ENCODE measurements around the gene ZBTB25. TPM values are rescaled to one million over a fixed set of nuclear protein-coding genes. Genes with fewer than 3 reads are reported as not detected.
A peak's percentile ranks its signal among the peaks of the same experiment; 100 is the strongest.

The ZBTB25 gene
- total and polyA plus RNA-seq, 8 donors = 2.3 to 10.1 (median 3.6) TPM

GRCh38 chr14:64516969-64517368 lies 13.3 kb upstream of the ZBTB25 start:
- intact Hi-C loops (cut with DNase I; ENCODE audit: low total_unique reads) = no loop called here
- WGBS, 5 donors = 68 to 82% (median 76%) methylated on average over 1 of the region's 1 CpG
- Histone ChIP-seq H3K4me1 (peaks cover 9 to 67% (median 41%) of the 10 kb centered on the region in 4 donors), H3K9me3 (no peaks in the 10 kb centered on the region), H3K4me3 (no peak overlapping the region), H3K36me3 (peaks cover 4 to 7% (median 6%) of the 10 kb centered on the region in 4 donors), H3K27me3 (no peaks in the 10 kb centered on the region), H3K27ac (no peak overlapping the region)
- TF ChIP-seq POLR2A (IDR thresholded peaks at IDR 0.05) (no peak), CTCF (IDR thresholded peaks at IDR 0.05) (no peak), POLR2AphosphoS5 (IDR thresholded peaks at IDR 0.05) (no peak), EP300 (IDR thresholded peaks at IDR 0.05) (no peak)
- DNase-seq = no peak

GRCh38 chr14:64515053-64515452 lies 11.4 kb upstream of the ZBTB25 start:
- H3K27ac ChIP-seq = peak overlapping the region in 2 of 5 donors; percentile 30 to 50
- DNase-seq = peak in 1 of 2 donors; percentile 46
- H3K27me3 ChIP-seq = no peaks in the 10 kb centered on the region
- TF ChIP-seq EP300 (IDR thresholded peaks at IDR 0.05) (no peak), POLR2AphosphoS5 (IDR thresholded peaks at IDR 0.05) (peak in 1 of 3 donors; percentile 27), CTCF (IDR thresholded peaks at IDR 0.05) (no peak), POLR2A (IDR thresholded peaks at IDR 0.05) (no peak)
- no peaks in the 10 kb centered on the region for H3K36me3 ChIP-seq
- H3K4me1 ChIP-seq = peaks cover 18 to 82% (median 54%) of the 10 kb centered on the region in 4 donors
- intact Hi-C loops (cut with DNase I; ENCODE audit: low total_unique reads) = no loop called here
- no peak overlapping the region for H3K4me3 ChIP-seq
- 9 to 37% (median 20%) methylated on average over 1 of the region's 1 CpG for WGBS, 5 donors
- H3K9me3 ChIP-seq = no peaks in the 10 kb centered on the region

GRCh38 chr14:64513271-64513670 lies 9.6 kb upstream of the ZBTB25 start:
- no peaks in the 10 kb centered on the region for H3K27me3 ChIP-seq
- intact Hi-C loops (cut with DNase I; ENCODE audit: low total_unique reads) = no loop called here
- no peak for DNase-seq
- no peaks in the 10 kb centered on the region for H3K9me3 ChIP-seq
- H3K27ac ChIP-seq = no peak overlapping the region
- TF ChIP-seq POLR2AphosphoS5 (IDR thresholded peaks at IDR 0.05) (no peak), POLR2A (IDR thresholded peaks at IDR 0.05) (no peak), CTCF (IDR thresholded peaks at IDR 0.05) (no peak), EP300 (IDR thresholded peaks at IDR 0.05) (no peak)
- H3K4me3 ChIP-seq = no peak overlapping the region
- no peaks in the 10 kb centered on the region for H3K36me3 ChIP-seq
- H3K4me1 ChIP-seq = peaks cover 18 to 96% (median 63%) of the 10 kb centered on the region in 4 donors
- 75 to 87% (median 80%) methylated on average over 2 of the region's 2 CpGs for WGBS, 5 donors

GRCh38 chr14:64510825-64511671 lies 7.4 kb upstream of the ZBTB25 start:
- intact Hi-C loops (cut with DNase I; ENCODE audit: low total_unique reads) = no loop called here
- H3K4me3 ChIP-seq = no peak overlapping the region
- peaks cover 40 to 99% (median 73%) of the 10 kb centered on the region in 4 donors for H3K4me1 ChIP-seq
- peak overlapping the region in 4 of 5 donors; percentile 23 to 63 (median 35) for H3K27ac ChIP-seq
- peak; percentile 76 to 91 for DNase-seq
- TF ChIP-seq POLR2AphosphoS5 (IDR thresholded peaks at IDR 0.05) (peak in 2 of 3 donors; percentile 56 to 76), POLR2A (IDR thresholded peaks at IDR 0.05) (no peak), CTCF (IDR thresholded peaks at IDR 0.05) (peak in 6 of 7 experiments; percentile 38 to 90 (median 87))
- H3K36me3 ChIP-seq = no peaks in the 10 kb centered on the region
- H3K9me3 ChIP-seq = no peaks in the 10 kb centered on the region
- 18 to 22% (median 20%) methylated on average over 4 of the region's 4 CpGs for WGBS, 5 donors
- no peaks in the 10 kb centered on the region for H3K27me3 ChIP-seq
